A549 (cell line): ENCODE results near the gene TMEM41A. TPM values are rescaled to one million over a fixed set of nuclear protein-coding genes. Genes with fewer than 3 reads are reported as not detected.

Experiments used
- ATAC-seq, 2 experiments: fragments of 200-7000 bp in 1 of 2; fragments of >200 bp in 1 of 2; cut with Nextera tagmentation in 1 of 2; cut with Tn5 transposase in 1 of 2; 3 replicates each; pipeline versions ENCODE4 v1.8.0 to v1.9.1; 2018 to 2020; ENCODE audit warnings: mild to moderate bottlenecking in 1 of 2, moderate library complexity in 1 of 2
- CTCF ChIA-PET: fragments of 300-600 bp; sonication (Branson Sonifier 250); formaldehyde crosslinking; extraction: SDS; loops from one replicate; lab custom pipeline; 2021; ENCODE audit warnings: antibody characterized with exemption, inconsistent platforms; lab: Yijun Ruan, JAX
- POLR2A ChIA-PET: fragments of 350-600 bp; formaldehyde crosslinking; extraction: SDS; loops from one replicate; lab custom pipeline; 2021; ENCODE audit warnings: antibody characterized with exemption, inconsistent platforms; lab: Yijun Ruan, JAX
- DNase-seq, 2 experiments: peaks; one replicate each; pipeline versions ENCODE4 v3.0.0 to v3.0.0-alpha.2; 2011 to 2016; ENCODE audit warnings: low read depth in 1 of 2, low spot score in 1 of 2
- FAIRE-seq: peaks from 2 replicates; lab custom pipeline; 2011; peaks lifted over from hg19 to GRCh38; lab: Jason Lieb, UNC
- H3K27ac ChIP-seq, 2 experiments: fragments of >200 bp; sonication (Bioruptor Twin); formaldehyde crosslinking; 3 replicates each; pipeline ENCODE4 v1.5.1; 2016 to 2017
- H3K4me1 ChIP-seq: fragments of >200 bp; sonication (Bioruptor Twin); formaldehyde crosslinking; 3 replicates; pipeline ENCODE4 v1.6.1; 2016
- H3K4me2 ChIP-seq: fragments of >200 bp; sonication (Bioruptor Twin); formaldehyde crosslinking; 3 replicates; pipeline ENCODE4 v1.6.1; 2016
- H3K4me3 ChIP-seq: fragments of >200 bp; sonication (Bioruptor Twin); formaldehyde crosslinking; 3 replicates; pipeline ENCODE4 v1.5.1; 2016
- H3K9me3 ChIP-seq: fragments of >200 bp; sonication (Bioruptor Twin); formaldehyde crosslinking; 3 replicates; pipeline ENCODE4 v1.6.1; 2016
- CHD2 ChIP-seq: fragments of 150-350 bp; IDR thresholded peaks from 2 replicates; pipeline ENCODE4 v1.6.1; 2014; ENCODE audit warnings: low read length; ENCODE audit not compliant: partially characterized antibody
- CHD4 ChIP-seq: fragments of 200-600 bp; sonication (generic); IDR thresholded peaks from 2 replicates; pipeline ENCODE4 v1.6.1; 2016; ENCODE audit warnings: antibody characterized with exemption, mild to moderate bottlenecking, borderline replicate concordance
- EHF ChIP-seq: fragments of 250-450 bp; sonication (Bioruptor Pico); IDR thresholded peaks from 2 replicates; pipeline ENCODE4 v1.5.0; 2020; ENCODE audit warnings: mild to moderate bottlenecking
- FOSB ChIP-seq: fragments of 250-450 bp; sonication (Bioruptor Pico); IDR thresholded peaks from 2 replicates; pipeline ENCODE4 v1.5.0; 2020; ENCODE audit warnings: mild to moderate bottlenecking, moderate library complexity
- FOSL2 ChIP-seq, 2 experiments: fragments of 450-650 bp in 1 of 2; fragments of >200 bp in 1 of 2; sonication (Bioruptor Twin) in 1 of 2; formaldehyde crosslinking; IDR thresholded peaks; 2 replicates each; pipeline versions ENCODE4 v1.5.0 to v1.6.1; 2016 to 2020; ENCODE audit warnings: mild to moderate bottlenecking in 1 of 2, moderate library complexity in 1 of 2
- FOXS1 ChIP-seq: fragments of 250-450 bp; sonication (Bioruptor Pico); IDR thresholded peaks from 2 replicates; pipeline ENCODE4 v1.5.0; 2020; ENCODE audit warnings: mild to moderate bottlenecking, moderate library complexity
- GATA3 ChIP-seq: IDR thresholded peaks from 2 replicates; pipeline ENCODE4 v1.6.1; 2012; ENCODE audit warnings: borderline replicate concordance
- HOXB5 ChIP-seq: fragments of 250-450 bp; sonication (Bioruptor Pico); IDR thresholded peaks from 2 replicates; pipeline ENCODE4 v1.5.0; 2020; ENCODE audit warnings: mild to moderate bottlenecking, moderate library complexity
- JUN ChIP-seq, 2 experiments: fragments of >200 bp; sonication (Bioruptor Twin); formaldehyde crosslinking; IDR thresholded peaks; 2 replicates in 1 of 2; 3 replicates in 1 of 2; pipeline ENCODE4 v1.6.1; 2016 to 2017
- JUNB ChIP-seq: fragments of >200 bp; sonication (Bioruptor Twin); formaldehyde crosslinking; IDR thresholded peaks from 2 replicates; pipeline ENCODE4 v1.6.1; 2016
- KDM5A ChIP-seq: fragments of 200-600 bp; sonication (generic); IDR thresholded peaks from 2 replicates; pipeline ENCODE4 v1.6.1; 2016; ENCODE audit warnings: antibody characterized with exemption, mild to moderate bottlenecking
- MAZ ChIP-seq: fragments of 150-350 bp; IDR thresholded peaks from 2 replicates; pipeline ENCODE4 v1.6.1; 2014; ENCODE audit warnings: antibody characterized with exemption, low read depth, low read length, borderline replicate concordance
- NPAS2 ChIP-seq: fragments of 250-450 bp; sonication (Bioruptor Pico); IDR thresholded peaks from 2 replicates; pipeline ENCODE4 v1.8.0; 2022; ENCODE audit warnings: mild to moderate bottlenecking, moderate library complexity, borderline replicate concordance
- POLR2A ChIP-seq: IDR thresholded peaks from 2 replicates; pipeline ENCODE4 v1.6.1; 2012; ENCODE audit warnings: mild to moderate bottlenecking, low read length
- POLR2AphosphoS2 ChIP-seq: conservative IDR thresholded peaks from 2 replicates; pipeline ENCODE4 v1.6.1; 2012; ENCODE audit warnings: low read length, improper control_type of control experiment, inconsistent platforms
- RAD21 ChIP-seq, 2 experiments: fragments of >200 bp in 1 of 2; sonication (Bioruptor Twin) in 1 of 2; formaldehyde crosslinking in 1 of 2; IDR thresholded peaks in 1 of 2; conservative IDR thresholded peaks in 1 of 2; 2 replicates in 1 of 2; 3 replicates in 1 of 2; pipeline ENCODE4 v1.6.1; 2012 to 2018; ENCODE audit warnings: inconsistent platforms in 1 of 2
- RARB ChIP-seq: fragments of 250-450 bp; sonication (Bioruptor Pico); IDR thresholded peaks from 2 replicates; pipeline ENCODE4 v1.8.0; 2021; ENCODE audit warnings: mild to moderate bottlenecking, moderate library complexity
- RCOR1 ChIP-seq: fragments of 150-350 bp; IDR thresholded peaks from 2 replicates; pipeline ENCODE4 v1.6.1; 2014; ENCODE audit warnings: antibody characterized with exemption, low read length, low read depth
- RNF2 ChIP-seq: fragments of 200-600 bp; sonication (generic); IDR thresholded peaks from 2 replicates; pipeline ENCODE4 v1.6.1; 2016; ENCODE audit warnings: low read depth, mild to moderate bottlenecking, antibody characterized with exemption, moderate library complexity, borderline replicate concordance
- SREBF2 ChIP-seq: fragments of 450-650 bp; IDR thresholded peaks from 2 replicates; pipeline ENCODE4 v1.6.1; 2014; ENCODE audit warnings: mild to moderate bottlenecking, moderate library complexity
- ZC3H11A ChIP-seq: fragments of 450-650 bp; IDR thresholded peaks from 2 replicates; pipeline ENCODE4 v1.6.1; 2014; ENCODE audit warnings: antibody characterized with exemption, mild to moderate bottlenecking
- WGBS: methylation state at CpG from one replicate; pipeline ENCODE4 v1.1.6; 2017; ENCODE audit errors: missing lambda C conversion rate; 5-methylcytosine and 5-hydroxymethylcytosine counted together
- polyA plus RNA-seq, 4 experiments: library from polyadenylated mRNA; depleted of rRNA in 3 of 4; stranded (reverse); fragments of >200 nt; fragmentation: RNase III in 1 of 4; extraction: RNeasy Plus Mini Kit Qiagen cat#74134 plus additional on column Dnase treatment in 1 of 4; gene quantifications; 2 replicates in 3 of 4; 3 replicates in 1 of 4; pipeline ENCODE4 v1.2.3, GENCODE V29; 2011 to 2017
- TF ChIP-seq, protein P1 (sequence below): fragments of 200-600 bp; sonication (generic); IDR thresholded peaks from 2 replicates; pipeline ENCODE4 v1.6.1; 2016; ENCODE audit warnings: antibody characterized with exemption, mild to moderate bottlenecking, moderate library complexity
- TF ChIP-seq, protein P2 (sequence below): IDR thresholded peaks from 2 replicates; pipeline ENCODE4 v1.6.1; 2012
- TF ChIP-seq, protein P3 (sequence below): fragments of 450-650 bp; IDR thresholded peaks from 2 replicates; pipeline ENCODE4 v1.6.1; 2014; ENCODE audit warnings: antibody characterized with exemption
- TF ChIP-seq, protein P4 (sequence below): fragments of 250-450 bp; sonication (Bioruptor Pico); IDR thresholded peaks from 2 replicates; pipeline ENCODE4 v1.5.0; 2020; ENCODE audit warnings: low read depth, mild to moderate bottlenecking, moderate library complexity
- TF ChIP-seq, protein P5 (sequence below): fragments of >200 bp; sonication (Bioruptor Twin); formaldehyde crosslinking; IDR thresholded peaks from 3 replicates; pipeline ENCODE4 v1.6.1; 2016

The TMEM41A gene
- polyA plus RNA-seq, 2 of the 4 experiments (the other 2 are of a cell fraction) = 16.6 to 31.3 TPM

DNA sequence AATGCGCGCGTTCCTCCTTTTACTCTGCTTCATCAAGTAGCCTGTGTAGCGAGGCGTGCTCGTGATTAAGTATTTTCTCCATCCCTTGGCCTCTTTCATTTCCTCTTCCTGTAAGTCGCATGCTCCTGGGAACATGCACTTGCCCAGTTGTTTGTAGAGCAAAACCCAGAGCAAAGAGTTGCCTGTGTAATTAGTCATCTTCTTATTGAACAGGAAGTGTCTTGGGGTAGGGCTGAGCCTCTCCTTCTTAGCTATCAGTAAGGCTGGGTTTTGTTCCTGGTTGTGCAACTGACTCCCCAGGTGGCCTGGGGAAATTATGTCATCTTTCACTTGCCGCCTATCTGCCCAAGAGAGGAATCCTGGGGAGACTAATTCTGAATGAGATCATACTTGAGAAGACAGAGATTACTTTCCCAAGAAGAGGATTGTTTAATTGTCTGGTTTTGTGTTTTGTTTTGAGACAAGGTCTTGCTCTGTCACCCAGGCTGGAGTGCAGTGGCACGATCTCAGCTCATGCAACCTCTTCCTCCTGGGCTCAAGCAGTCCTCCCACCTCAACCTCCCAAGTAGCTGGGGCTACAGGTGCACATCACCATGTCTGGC, 38.6 kb upstream of the TMEM41A start (continued):
- TF ChIP-seq, protein P1, sequence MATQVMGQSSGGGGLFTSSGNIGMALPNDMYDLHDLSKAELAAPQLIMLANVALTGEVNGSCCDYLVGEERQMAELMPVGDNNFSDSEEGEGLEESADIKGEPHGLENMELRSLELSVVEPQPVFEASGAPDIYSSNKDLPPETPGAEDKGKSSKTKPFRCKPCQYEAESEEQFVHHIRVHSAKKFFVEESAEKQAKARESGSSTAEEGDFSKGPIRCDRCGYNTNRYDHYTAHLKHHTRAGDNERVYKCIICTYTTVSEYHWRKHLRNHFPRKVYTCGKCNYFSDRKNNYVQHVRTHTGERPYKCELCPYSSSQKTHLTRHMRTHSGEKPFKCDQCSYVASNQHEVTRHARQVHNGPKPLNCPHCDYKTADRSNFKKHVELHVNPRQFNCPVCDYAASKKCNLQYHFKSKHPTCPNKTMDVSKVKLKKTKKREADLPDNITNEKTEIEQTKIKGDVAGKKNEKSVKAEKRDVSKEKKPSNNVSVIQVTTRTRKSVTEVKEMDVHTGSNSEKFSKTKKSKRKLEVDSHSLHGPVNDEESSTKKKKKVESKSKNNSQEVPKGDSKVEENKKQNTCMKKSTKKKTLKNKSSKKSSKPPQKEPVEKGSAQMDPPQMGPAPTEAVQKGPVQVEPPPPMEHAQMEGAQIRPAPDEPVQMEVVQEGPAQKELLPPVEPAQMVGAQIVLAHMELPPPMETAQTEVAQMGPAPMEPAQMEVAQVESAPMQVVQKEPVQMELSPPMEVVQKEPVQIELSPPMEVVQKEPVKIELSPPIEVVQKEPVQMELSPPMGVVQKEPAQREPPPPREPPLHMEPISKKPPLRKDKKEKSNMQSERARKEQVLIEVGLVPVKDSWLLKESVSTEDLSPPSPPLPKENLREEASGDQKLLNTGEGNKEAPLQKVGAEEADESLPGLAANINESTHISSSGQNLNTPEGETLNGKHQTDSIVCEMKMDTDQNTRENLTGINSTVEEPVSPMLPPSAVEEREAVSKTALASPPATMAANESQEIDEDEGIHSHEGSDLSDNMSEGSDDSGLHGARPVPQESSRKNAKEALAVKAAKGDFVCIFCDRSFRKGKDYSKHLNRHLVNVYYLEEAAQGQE = no peak
- TF ChIP-seq GATA3 (peak; percentile 84; the same call in 1 of the 2 replicates), FOXS1 (CRISPR knock-in tag) (peak; percentile 6; the same call in 1 of the 2 replicates), JUN (IDR thresholded peaks at IDR 0.05) (peak; percentile 89), SREBF2 (no peak), FOSL2 (IDR thresholded peaks at IDR 0.05) (peak; percentile 75), FOSL2 (CRISPR knock-in tag; IDR thresholded peaks at IDR 0.05) (peak; percentile 75)
- TF ChIP-seq, protein P2, sequence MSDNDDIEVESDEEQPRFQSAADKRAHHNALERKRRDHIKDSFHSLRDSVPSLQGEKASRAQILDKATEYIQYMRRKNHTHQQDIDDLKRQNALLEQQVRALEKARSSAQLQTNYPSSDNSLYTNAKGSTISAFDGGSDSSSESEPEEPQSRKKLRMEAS = peak; percentile 97
- TF ChIP-seq, all 56 proteins: peak for 15

DNA sequence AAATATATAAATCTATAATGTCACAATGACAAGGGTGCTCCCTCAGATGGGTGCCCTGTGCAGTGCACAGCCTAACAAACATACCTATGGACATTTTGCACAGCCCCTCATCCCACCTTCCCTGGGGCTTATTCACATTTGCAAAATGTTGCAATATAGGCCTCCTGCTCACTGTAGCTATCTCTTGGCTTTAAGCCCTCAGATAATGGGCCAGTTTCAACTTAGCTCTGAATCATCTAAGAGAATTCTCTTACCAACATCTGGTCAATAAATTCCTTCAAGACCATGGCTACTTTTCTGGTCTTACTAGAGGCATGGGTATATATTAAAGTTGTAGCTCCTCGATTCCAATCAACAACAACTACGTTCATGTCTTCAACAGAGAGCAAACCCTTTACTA, 35.7 kb upstream of the TMEM41A start:
- FAIRE-seq = no peak

More for the DNA sequence above, 35.7 kb upstream of the TMEM41A start:
- H3K4me3 ChIP-seq = no peak overlapping the region
- TF ChIP-seq MAZ = no peak
- TF ChIP-seq HOXB5 (CRISPR knock-in tag) = no peak
- no peak for TF ChIP-seq RARB (CRISPR knock-in tag)
- TF ChIP-seq NPAS2 (CRISPR knock-in tag) = no peak
- TF ChIP-seq, protein P3, sequence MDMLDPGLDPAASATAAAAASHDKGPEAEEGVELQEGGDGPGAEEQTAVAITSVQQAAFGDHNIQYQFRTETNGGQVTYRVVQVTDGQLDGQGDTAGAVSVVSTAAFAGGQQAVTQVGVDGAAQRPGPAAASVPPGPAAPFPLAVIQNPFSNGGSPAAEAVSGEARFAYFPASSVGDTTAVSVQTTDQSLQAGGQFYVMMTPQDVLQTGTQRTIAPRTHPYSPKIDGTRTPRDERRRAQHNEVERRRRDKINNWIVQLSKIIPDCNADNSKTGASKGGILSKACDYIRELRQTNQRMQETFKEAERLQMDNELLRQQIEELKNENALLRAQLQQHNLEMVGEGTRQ = no peak
- TF ChIP-seq, protein P4, sequence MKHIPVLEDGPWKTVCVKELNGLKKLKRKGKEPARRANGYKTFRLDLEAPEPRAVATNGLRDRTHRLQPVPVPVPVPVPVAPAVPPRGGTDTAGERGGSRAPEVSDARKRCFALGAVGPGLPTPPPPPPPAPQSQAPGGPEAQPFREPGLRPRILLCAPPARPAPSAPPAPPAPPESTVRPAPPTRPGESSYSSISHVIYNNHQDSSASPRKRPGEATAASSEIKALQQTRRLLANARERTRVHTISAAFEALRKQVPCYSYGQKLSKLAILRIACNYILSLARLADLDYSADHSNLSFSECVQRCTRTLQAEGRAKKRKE = no peak
- TF ChIP-seq POLR2AphosphoS2 = no peak
- TF ChIP-seq JUNB = no peak
- TF ChIP-seq, protein P5, sequence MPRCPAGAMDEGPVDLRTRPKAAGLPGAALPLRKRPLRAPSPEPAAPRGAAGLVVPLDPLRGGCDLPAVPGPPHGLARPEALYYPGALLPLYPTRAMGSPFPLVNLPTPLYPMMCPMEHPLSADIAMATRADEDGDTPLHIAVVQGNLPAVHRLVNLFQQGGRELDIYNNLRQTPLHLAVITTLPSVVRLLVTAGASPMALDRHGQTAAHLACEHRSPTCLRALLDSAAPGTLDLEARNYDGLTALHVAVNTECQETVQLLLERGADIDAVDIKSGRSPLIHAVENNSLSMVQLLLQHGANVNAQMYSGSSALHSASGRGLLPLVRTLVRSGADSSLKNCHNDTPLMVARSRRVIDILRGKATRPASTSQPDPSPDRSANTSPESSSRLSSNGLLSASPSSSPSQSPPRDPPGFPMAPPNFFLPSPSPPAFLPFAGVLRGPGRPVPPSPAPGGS = no peak
- no peak for TF ChIP-seq RCOR1
- no peak for TF ChIP-seq CHD4
- TF ChIP-seq CHD2 = no peak
- TF ChIP-seq SREBF2 = no peak
- TF ChIP-seq RAD21 (conservative IDR thresholded peaks at IDR 0.05 in 1 of 2, IDR thresholded peaks at IDR 0.05 in 1 of 2) = no peak
- no peak for TF ChIP-seq RNF2
- no peak for TF ChIP-seq ZC3H11A
- no peak for TF ChIP-seq EHF
- TF ChIP-seq KDM5A = no peak
- no peak for TF ChIP-seq POLR2A
- TF ChIP-seq FOSB (CRISPR knock-in tag) = no peak
- no peak overlapping the region for H3K4me2 ChIP-seq
- no peak for DNase-seq
- 97% methylated on average over 2 of the region's 2 CpGs for WGBS
- H3K27ac ChIP-seq = peak overlapping the region in 1 of 2 experiments; percentile 95; a peak in 4 of 6 replicates
- peaks cover 25% of the 10 kb centered on the region for H3K4me1 ChIP-seq
- no peak for ATAC-seq
- ChIA-PET POLR2A (no interaction called here), CTCF (interaction anchor here (0.6 to 1.2 kb wide), 5 partner anchors 11 to 667 kb away, joined by 3 to 5 read pairs (median 3); no protein-coding TSS in a partner anchor)
- H3K9me3 ChIP-seq = no peaks in the 10 kb centered on the region
